ENCODE measurements around the gene SMPDL3B. TPM values are rescaled to one million over a fixed set of nuclear protein-coding genes. Genes with fewer than 3 reads are reported as not detected.

Gene SMPDL3B
- total and polyA plus RNA-seq, 2 of the 13 experiments (the other 11 are each of a cell fraction or from before 2014, with no cell fraction given), result 0.29 to 1.3 TPM

GRCh38 chr1:27979151-27979858 is 44.5 kb downstream of the SMPDL3B start:
- no peak overlapping the region for H3K4me3 ChIP-seq (replicated peaks in 1 of 3; ENCODE audit: insufficient read depth in 1 of 3, low read depth in 2 of 3, low read length in 3 of 3)
- H3K27me3 ChIP-seq (ENCODE audit: control insufficient read depth in 1 of 2, insufficient read depth in 2 of 2, low read length in 2 of 2), result no peaks in the 10 kb centered on the region
- H3K79me2 ChIP-seq (ENCODE audit: insufficient read depth, low read length), result no peaks in the 10 kb centered on the region
- H3K9ac ChIP-seq (ENCODE audit: insufficient read depth, low read depth, low read length), result no peak overlapping the region
- H4K20me1 ChIP-seq (ENCODE audit: insufficient read depth, low read length), result no peaks in the 10 kb centered on the region
- DNase-seq (ENCODE audit: low spot score), result no peak
- TF ChIP-seq ZNF292 (CRISPR knock-in tag; IDR thresholded peaks at IDR 0.05; ENCODE audit: borderline replicate concordance, low read depth), result no peak
- TF ChIP-seq FOXA3 (CRISPR knock-in tag; IDR thresholded peaks at IDR 0.05), result 0 out of 2 replicates have a peak, but pooled peaks have one; percentile 23
- TF ChIP-seq CTCF (CRISPR knock-in tag; IDR thresholded peaks at IDR 0.05), result peak; percentile 31; the same call in 1 of the 2 replicates
- peak; percentile 37; the same call in 1 of the 2 replicates for TF ChIP-seq STAG1 (CRISPR knock-in tag; IDR thresholded peaks at IDR 0.05)
- no peak for TF ChIP-seq CCAR2 (optimal IDR thresholded peaks at IDR 0.05; ENCODE audit: low read depth, low read length)
- TF ChIP-seq RAD21 (CRISPR knock-in tag; IDR thresholded peaks at IDR 0.05), result 0 out of 2 replicates have a peak, but pooled peaks have one; percentile 23
- no peak for TF ChIP-seq FOXA1 (IDR thresholded peaks at IDR 0.05)
- peak; percentile 49; the same call in 1 of the 2 replicates for TF ChIP-seq FOXA1 (CRISPR knock-in tag; IDR thresholded peaks at IDR 0.05)
- TF ChIP-seq THAP8 (CRISPR knock-in tag; IDR thresholded peaks at IDR 0.05; ENCODE audit: borderline replicate concordance), result no peak
- H3K4me1 ChIP-seq (ENCODE audit: insufficient read depth, low read length), result peaks cover 10% of the 10 kb centered on the region; the same call in 1 of the 2 replicates
- POLR2A ChIA-PET, result no interaction called here
- no peaks in the 10 kb centered on the region for H3K9me3 ChIP-seq (ENCODE audit: low read length)
- H3K36me3 ChIP-seq (replicated peaks in 1 of 2; ENCODE audit: control insufficient read depth in 1 of 2, insufficient read depth in 2 of 2, low read length in 2 of 2), result peaks cover 0 to 6% of the 10 kb centered on the region in 2 experiments; a peak in 2 of 5 replicates
- H3K27ac ChIP-seq (ENCODE audit: extremely low read length, insufficient read depth, low read length), result no peak overlapping the region
- H2AFZ ChIP-seq (ENCODE audit: low read length), result no peak overlapping the region
- in situ Hi-C loops (cut with HindIII; ENCODE audit: extremely low pct_ligation_motif_present, low pct_unique_long_range_greater_than_20kb) (loop anchor here (5.0 kb wide), 1 partner anchor 122 kb away; no protein-coding TSS in a partner anchor), intact Hi-C loops (cut with micrococcal nuclease; ENCODE audit: unreplicated experiment) (no loop called here)
- CTCF ChIA-PET (ENCODE audit: low intra/inter-chr PET ratio, low total read pairs), result interaction anchor here (1.8 kb wide), 1 partner anchor 121 kb away, joined by 13 read pairs; no protein-coding TSS in a partner anchor
- FAIRE-seq, result no peak
- 93% methylated on average over 1 of the region's 1 CpG for WGBS (ENCODE audit: low lambda C conversion rate)
- no TSS peak for BruUV-seq (replicated peaks)
- no peak overlapping the region for H3K4me2 ChIP-seq (ENCODE audit: low read depth, low read length)
- ATAC-seq, result no peak
